HUES6 (cell line): ENCODE data around the gene RBFOX2.

Experiments used
- H3K27ac ChIP-seq: 2 replicates; pipeline ENCODE4 v1.7.0; 2013; ENCODE audit warnings: low read depth, mild to moderate bottlenecking, low read length, inconsistent platforms
- H3K27me3 ChIP-seq: 2 replicates; pipeline ENCODE4 v1.6.1; 2013; ENCODE audit warnings: low read length; ENCODE audit not compliant: control insufficient read depth, insufficient read depth
- H3K36me3 ChIP-seq: 2 replicates; pipeline ENCODE4 v1.6.1; 2013; ENCODE audit warnings: low read length; ENCODE audit not compliant: control insufficient read depth, insufficient read depth
- H3K4me1 ChIP-seq: 2 replicates; pipeline ENCODE4 v1.6.1; 2013; ENCODE audit warnings: low read length; ENCODE audit not compliant: control insufficient read depth, insufficient read depth
- H3K4me3 ChIP-seq: 2 replicates; pipeline ENCODE4 v1.5.1; 2013; ENCODE audit warnings: low read depth, low read length
- H3K9ac ChIP-seq: one replicate; pipeline ENCODE4 v1.6.1; 2013; ENCODE audit warnings: mild to moderate bottlenecking, low read length
- H3K9me3 ChIP-seq: 2 replicates; pipeline ENCODE4 v1.6.1; 2013; ENCODE audit warnings: low read depth, low read length; ENCODE audit not compliant: control insufficient read depth, insufficient read depth

Gene RBFOX2

GRCh38 chr22:35973388-35973787 is 55.2 kb downstream of the RBFOX2 start:
- Histone ChIP-seq H3K4me3 (no peak overlapping the region), H3K9ac (no peak overlapping the region), H3K4me1 (peaks cover 34% of the 10 kb centered on the region), H3K27me3 (no peaks in the 10 kb centered on the region), H3K27ac (no peak overlapping the region), H3K36me3 (no peaks in the 10 kb centered on the region), H3K9me3 (no peaks in the 10 kb centered on the region)

GRCh38 chr22:35972559-35972958 is 56.1 kb downstream of the RBFOX2 start:
- no peak overlapping the region for H3K4me3 ChIP-seq
- H3K27ac ChIP-seq = no peak overlapping the region
- H3K9ac ChIP-seq = no peak overlapping the region
- H3K4me1 ChIP-seq = peaks cover 34% of the 10 kb centered on the region
- no peaks in the 10 kb centered on the region for H3K36me3 ChIP-seq
- H3K27me3 ChIP-seq = no peaks in the 10 kb centered on the region
- no peaks in the 10 kb centered on the region for H3K9me3 ChIP-seq

DNA sequence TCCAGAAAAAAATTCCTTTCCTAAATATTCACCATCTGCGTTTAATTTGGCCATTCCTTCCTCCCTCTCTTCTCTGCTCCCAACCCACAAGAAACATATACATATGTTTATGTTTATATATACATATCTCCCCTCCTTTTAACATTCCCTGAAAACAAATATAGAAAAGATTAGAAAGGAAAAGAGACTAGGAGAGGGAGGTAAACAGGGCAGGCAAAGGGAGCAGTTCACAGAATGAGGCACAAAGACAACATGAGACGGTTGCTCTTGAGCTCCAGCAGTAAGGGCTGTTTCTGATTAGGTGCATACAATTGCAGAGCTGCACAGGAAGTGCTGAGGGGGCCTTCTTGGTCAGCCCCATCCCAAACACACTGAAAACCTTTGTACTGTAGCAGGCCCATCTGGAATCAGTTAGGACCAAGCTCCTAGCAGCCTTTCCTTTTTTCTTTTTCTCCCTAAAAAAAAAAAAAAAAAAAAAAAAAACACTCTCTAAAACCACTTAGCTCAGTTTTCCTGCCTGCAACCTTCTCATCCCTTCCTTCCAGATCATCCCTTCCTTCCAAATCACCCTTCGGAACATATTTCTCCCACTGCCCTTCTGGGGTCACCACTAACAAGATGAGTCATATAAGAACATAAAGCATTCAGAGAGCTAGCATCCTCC is 57.0 kb downstream of the RBFOX2 start:
- Histone ChIP-seq H3K4me3 (no peak overlapping the region), H3K4me1 (peaks cover 34% of the 10 kb centered on the region), H3K36me3 (no peaks in the 10 kb centered on the region), H3K27me3 (no peaks in the 10 kb centered on the region), H3K27ac (no peak overlapping the region), H3K9me3 (no peaks in the 10 kb centered on the region), H3K9ac (no peak overlapping the region)

DNA sequence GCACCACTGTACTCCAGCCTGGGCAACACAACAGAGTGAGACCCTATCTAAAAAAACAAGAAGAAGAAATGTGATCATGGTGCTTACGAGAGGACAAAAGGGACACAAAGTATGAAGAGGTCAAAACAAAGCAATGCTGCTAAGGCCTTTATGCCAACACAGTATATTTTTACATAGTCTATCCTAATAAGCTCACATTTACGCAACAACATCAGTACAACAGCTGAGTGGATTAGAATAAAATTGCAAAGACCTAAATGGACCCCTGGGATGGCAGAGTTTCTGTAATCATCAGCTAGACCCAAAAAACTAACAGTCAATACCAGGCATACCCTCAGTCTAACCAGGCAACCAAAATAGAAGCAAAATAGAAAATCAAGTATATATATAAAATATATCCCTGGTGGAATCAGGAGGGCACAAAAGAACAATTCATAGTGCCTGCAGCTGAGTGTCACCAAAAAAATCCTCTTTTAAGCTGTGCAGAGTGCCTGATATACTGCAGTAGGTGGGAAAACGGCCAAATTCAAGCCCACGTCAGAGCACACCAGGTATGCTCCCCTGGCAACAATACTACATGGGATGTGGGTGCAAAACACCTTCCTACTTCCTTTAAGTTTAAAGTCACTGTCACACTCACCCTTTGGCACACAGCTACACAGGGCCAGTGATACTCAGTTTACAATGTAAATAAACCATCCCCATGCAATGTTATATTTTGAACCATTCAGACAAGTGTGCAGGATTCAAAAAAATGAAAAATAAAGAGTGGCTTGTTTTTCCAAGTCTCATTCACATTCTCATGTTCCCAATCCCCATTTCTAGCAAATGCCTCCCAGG is 57.8 kb downstream of the RBFOX2 start:
- no peak overlapping the region for H3K9ac ChIP-seq
- H3K4me3 ChIP-seq = no peak overlapping the region
- no peak overlapping the region for H3K27ac ChIP-seq
- H3K27me3 ChIP-seq = no peaks in the 10 kb centered on the region
- H3K36me3 ChIP-seq = no peaks in the 10 kb centered on the region
- H3K9me3 ChIP-seq = no peaks in the 10 kb centered on the region
- peaks cover 34% of the 10 kb centered on the region for H3K4me1 ChIP-seq

DNA sequence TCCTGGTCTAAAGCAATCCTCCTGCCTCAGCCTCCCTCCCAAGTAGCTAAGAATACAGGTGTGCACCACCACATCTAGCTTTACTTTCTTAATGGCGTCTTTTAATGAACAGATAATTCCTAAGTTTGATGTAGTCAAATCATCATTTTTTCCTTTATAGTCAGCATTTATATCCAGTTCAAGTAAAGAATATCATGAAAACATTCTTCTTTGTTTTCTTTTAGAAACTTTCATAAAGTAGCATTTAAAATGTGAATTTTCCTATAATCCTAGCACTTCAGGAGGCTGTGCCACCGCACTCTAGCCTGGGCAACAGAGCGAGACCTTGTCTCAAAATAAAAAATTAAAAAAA is 61.6 kb downstream of the RBFOX2 start:
- no peaks in the 10 kb centered on the region for H3K36me3 ChIP-seq
- no peak overlapping the region for H3K27ac ChIP-seq
- no peaks in the 10 kb centered on the region for H3K9me3 ChIP-seq
- peaks cover 17% of the 10 kb centered on the region for H3K4me1 ChIP-seq
- no peak overlapping the region for H3K4me3 ChIP-seq
- no peak overlapping the region for H3K9ac ChIP-seq
- H3K27me3 ChIP-seq = no peaks in the 10 kb centered on the region

GRCh38 chr22:35966314-35967045 is 62.1 kb downstream of the RBFOX2 start:
- no peaks in the 10 kb centered on the region for H3K36me3 ChIP-seq
- H3K9me3 ChIP-seq = no peaks in the 10 kb centered on the region
- no peak overlapping the region for H3K9ac ChIP-seq
- peaks cover 17% of the 10 kb centered on the region for H3K4me1 ChIP-seq
- H3K27ac ChIP-seq = no peak overlapping the region
- no peak overlapping the region for H3K4me3 ChIP-seq
- no peaks in the 10 kb centered on the region for H3K27me3 ChIP-seq

DNA sequence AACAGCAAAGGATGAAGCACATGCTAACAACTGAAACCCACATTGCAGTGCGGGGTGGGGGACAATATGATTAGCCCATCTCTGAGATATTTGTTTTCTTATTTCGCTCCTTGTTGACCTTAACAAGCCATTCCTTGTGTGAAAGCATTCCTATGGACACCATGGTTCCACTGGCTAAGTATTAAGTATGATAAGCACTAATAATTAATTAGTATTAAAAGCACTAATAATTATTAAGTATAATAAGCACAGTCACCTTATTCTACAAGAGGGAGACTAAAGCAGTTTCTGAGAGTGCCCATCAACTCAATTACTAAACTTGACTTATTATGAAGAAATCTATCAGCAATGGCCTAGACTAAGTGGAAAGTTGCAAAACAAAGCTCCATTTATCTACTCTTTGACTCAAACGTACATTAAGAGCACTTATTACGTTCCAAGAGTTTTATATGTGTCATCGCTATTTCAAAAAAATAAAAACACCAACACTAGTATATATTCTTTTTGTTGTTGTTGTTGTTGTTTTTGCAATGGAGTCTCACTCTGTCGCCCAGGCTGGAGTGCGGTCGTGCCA is 65.3 kb downstream of the RBFOX2 start:
- H3K27ac ChIP-seq = no peak overlapping the region
- H3K4me3 ChIP-seq = no peak overlapping the region
- no peaks in the 10 kb centered on the region for H3K9me3 ChIP-seq
- no peak overlapping the region for H3K9ac ChIP-seq
- no peaks in the 10 kb centered on the region for H3K27me3 ChIP-seq
- H3K36me3 ChIP-seq = no peaks in the 10 kb centered on the region
- H3K4me1 ChIP-seq = peaks cover 23% of the 10 kb centered on the region

DNA sequence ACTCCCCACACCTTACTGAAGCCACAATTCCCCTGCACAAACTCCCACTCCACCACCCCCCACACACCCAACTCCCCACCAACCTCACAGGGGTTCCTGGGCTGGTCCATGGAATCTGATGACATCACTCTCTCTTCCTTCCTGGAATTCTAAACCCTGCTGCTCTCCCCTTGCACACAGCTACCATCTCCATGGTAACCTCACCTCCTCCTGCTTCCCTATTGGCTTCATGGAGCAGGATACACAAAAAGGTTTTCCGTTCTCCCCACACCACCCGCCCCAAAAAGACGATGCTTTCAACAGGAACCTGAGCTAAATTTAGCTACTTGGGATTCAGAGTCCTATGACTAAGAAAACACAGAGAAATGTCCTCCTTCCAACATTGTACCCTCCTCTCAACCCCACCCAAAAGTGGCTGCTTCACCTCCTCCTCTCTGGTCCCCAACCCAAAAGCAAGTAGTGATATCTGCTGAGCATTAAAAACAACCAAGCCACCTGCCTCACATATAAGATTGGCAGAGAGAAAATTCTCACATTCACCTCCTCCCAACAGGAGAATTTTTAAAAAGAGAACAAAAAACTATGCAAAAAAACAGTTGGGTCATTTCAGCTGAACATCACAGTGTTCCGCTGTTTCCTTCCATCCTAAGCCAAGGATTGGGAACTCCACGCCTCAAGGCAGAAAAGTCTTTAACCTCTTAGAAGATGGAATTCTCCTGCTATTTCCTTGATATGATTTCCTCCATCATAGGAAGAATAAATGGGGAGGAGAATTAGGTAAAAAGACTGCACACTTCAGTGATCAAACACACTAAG is 66.9 kb downstream of the RBFOX2 start:
- H3K9me3 ChIP-seq = no peaks in the 10 kb centered on the region
- peak overlapping the region; percentile 12; the same call in 1 of the 2 replicates for H3K27ac ChIP-seq
- H3K9ac ChIP-seq = no peak overlapping the region
- H3K27me3 ChIP-seq = no peaks in the 10 kb centered on the region
- H3K4me3 ChIP-seq = no peak overlapping the region
- peaks cover 23% of the 10 kb centered on the region for H3K4me1 ChIP-seq
- H3K36me3 ChIP-seq = no peaks in the 10 kb centered on the region

- Histone ChIP-seq H3K27ac (peak overlapping the region; percentile 12; the same call in 1 of the 2 replicates), H3K9ac (no peak overlapping the region)
These were observed 67.8 kb downstream of the RBFOX2 start for GRCh38 chr22:35960854-35961253.

DNA sequence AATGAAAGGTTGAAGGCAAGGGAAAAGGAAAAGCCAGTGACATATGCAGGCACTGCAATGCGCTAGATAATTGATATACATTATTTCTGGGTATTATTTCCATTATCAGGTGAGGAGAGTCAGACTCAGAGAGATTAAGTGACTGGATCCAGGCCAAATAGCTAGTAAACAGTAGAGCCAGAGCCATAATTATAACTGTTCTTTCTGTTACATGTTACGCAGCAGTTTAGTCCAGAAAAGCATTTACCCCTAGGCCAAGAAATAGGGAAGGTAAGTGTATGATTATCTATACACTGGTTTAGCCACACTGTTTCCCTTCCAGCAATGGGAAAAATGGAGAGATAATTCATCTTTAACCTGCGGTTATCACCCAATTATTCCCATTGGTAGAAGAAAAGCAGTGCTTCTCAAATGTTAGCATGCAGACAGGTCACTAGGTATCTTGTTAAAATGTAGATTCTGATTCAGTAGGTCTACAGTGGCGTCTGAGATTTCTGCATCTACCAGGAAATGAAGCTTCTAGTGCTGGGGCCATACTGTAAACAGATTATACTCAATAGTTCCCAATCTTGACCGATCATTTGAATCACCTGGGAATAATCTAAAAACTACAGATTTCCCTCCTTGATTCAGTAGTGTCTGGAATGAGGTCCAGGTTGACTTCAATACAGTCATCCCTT is 69.4 kb downstream of the RBFOX2 start:
- Histone ChIP-seq H3K36me3 (no peaks in the 10 kb centered on the region), H3K27ac (no peak overlapping the region), H3K9me3 (no peaks in the 10 kb centered on the region), H3K4me1 (peaks cover 23% of the 10 kb centered on the region), H3K9ac (no peak overlapping the region), H3K27me3 (no peaks in the 10 kb centered on the region), H3K4me3 (no peak overlapping the region)

More at GRCh38 chr22:35960854-35961253, 67.8 kb downstream of the RBFOX2 start:
- Histone ChIP-seq H3K9me3 (no peaks in the 10 kb centered on the region), H3K4me3 (no peak overlapping the region), H3K27me3 (no peaks in the 10 kb centered on the region), H3K36me3 (no peaks in the 10 kb centered on the region), H3K4me1 (peaks cover 23% of the 10 kb centered on the region)
